RCC 7860 (cell line): ENCODE data around the gene TOR1B.
"Not testable (repeated sequence)": the region's sequence is repeated elsewhere in the genome, so short reads cannot be mapped to it uniquely, and the experiment has no call there.

ENCODE experiments used
- DNase-seq: peaks from one replicate; pipeline ENCODE4 v3.0.0-alpha.2; 2015; ENCODE audit warnings: low spot score
- FAIRE-seq: peaks from 2 replicates; lab custom pipeline; 2012; peaks lifted over from hg19 to GRCh38; lab: Jason Lieb, UNC

The TOR1B gene

GRCh38 chr9:129802833-129803675 lies at the start of gene TOR1B:
Gene TOR1B (plus strand): TSS chr9:129803184. CDS start chr9:129803213, 29 bp downstream.
- no peak for FAIRE-seq
- peak; percentile 71 for DNase-seq

- no peak for FAIRE-seq
- no peak for DNase-seq
Observed at GRCh38 chr9:129755151-129755550, 47.8 kb upstream of the TOR1B start.

- FAIRE-seq: no peak
- no peak for DNase-seq
Observed at GRCh38 chr9:129756191-129756590, 46.8 kb upstream of the TOR1B start.

GRCh38 chr9:129757045-129757444 lies 45.9 kb upstream of the TOR1B start:
- FAIRE-seq: no peak
- no peak for DNase-seq

- no peak for FAIRE-seq
- no peak for DNase-seq
Observed at GRCh38 chr9:129759319-129759718, 43.7 kb upstream of the TOR1B start.

GRCh38 chr9:129759804-129760502 lies 43.0 kb upstream of the TOR1B start:
- DNase-seq (no peak), FAIRE-seq (no peak)

GRCh38 chr9:129760784-129761183 lies 42.2 kb upstream of the TOR1B start:
- FAIRE-seq, DNase-seq: not testable (repeated sequence)

GRCh38 chr9:129761293-129761900 lies 41.6 kb upstream of the TOR1B start:
- no peak for FAIRE-seq
- no peak for DNase-seq

GRCh38 chr9:129761901-129762369 lies 41.0 kb upstream of the TOR1B start:
- FAIRE-seq (peak; percentile 49), DNase-seq (peak; percentile 72)

GRCh38 chr9:129762370-129762984 lies 40.5 kb upstream of the TOR1B start:
- DNase-seq: peak; percentile 72
- FAIRE-seq: not testable (repeated sequence)

- DNase-seq (no peak), FAIRE-seq (no peak)
Observed at GRCh38 chr9:129762985-129763926, 39.7 kb upstream of the TOR1B start.

GRCh38 chr9:129765764-129766317 lies 37.1 kb upstream of the TOR1B start:
- FAIRE-seq: no peak

GRCh38 chr9:129768486-129768885 lies 34.5 kb upstream of the TOR1B start:
- FAIRE-seq (no peak), DNase-seq (no peak)

More at GRCh38 chr9:129765764-129766317, 37.1 kb upstream of the TOR1B start:
- no peak for DNase-seq

GRCh38 chr9:129769669-129770068 lies 33.3 kb upstream of the TOR1B start:
- FAIRE-seq (no peak), DNase-seq (no peak)

- no peak for DNase-seq
- no peak for FAIRE-seq
Observed at GRCh38 chr9:129770741-129771140, 32.2 kb upstream of the TOR1B start.

- peak; percentile 44 for DNase-seq
- FAIRE-seq: no peak
Observed at GRCh38 chr9:129773262-129774048, 29.5 kb upstream of the TOR1B start.

- FAIRE-seq: no peak
Observed at GRCh38 chr9:129774791-129775447, 28.1 kb upstream of the TOR1B start.

GRCh38 chr9:129775448-129775798 lies 27.6 kb upstream of the TOR1B start:
- FAIRE-seq (no peak), DNase-seq (no peak)

More at GRCh38 chr9:129774791-129775447, 28.1 kb upstream of the TOR1B start:
- no peak for DNase-seq
